ENCODE measurements around the gene MZT2A.
"Not testable (repeated sequence)": the region's sequence is repeated elsewhere in the genome, so short reads cannot be mapped to it uniquely, and the experiment has no call there.

DNA sequence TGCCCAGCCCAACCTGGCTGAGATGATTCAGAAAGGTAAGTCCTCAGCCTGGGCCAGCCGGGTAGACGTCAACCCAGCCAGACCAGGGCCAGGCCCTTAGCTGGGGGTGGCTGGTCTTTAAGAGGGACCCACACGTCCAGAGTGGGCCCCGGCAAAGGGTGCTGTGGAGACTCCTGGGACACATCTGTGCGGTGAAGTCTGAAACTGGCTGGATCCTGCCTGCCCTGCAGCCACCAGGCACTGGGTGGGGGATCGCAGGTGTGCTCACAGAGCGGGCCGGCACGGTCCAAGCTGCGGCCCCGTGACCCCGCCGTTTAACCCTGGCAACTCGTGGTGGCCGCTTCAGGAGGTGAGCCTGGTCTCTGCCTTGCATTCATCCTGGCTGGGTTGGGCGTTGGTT lies 25.7 kb upstream of the MZT2A start:
- TF ChIP-seq POLR2A (IDR thresholded peaks at IDR 0.05): not testable (repeated sequence)
- TF ChIP-seq, protein P1, sequence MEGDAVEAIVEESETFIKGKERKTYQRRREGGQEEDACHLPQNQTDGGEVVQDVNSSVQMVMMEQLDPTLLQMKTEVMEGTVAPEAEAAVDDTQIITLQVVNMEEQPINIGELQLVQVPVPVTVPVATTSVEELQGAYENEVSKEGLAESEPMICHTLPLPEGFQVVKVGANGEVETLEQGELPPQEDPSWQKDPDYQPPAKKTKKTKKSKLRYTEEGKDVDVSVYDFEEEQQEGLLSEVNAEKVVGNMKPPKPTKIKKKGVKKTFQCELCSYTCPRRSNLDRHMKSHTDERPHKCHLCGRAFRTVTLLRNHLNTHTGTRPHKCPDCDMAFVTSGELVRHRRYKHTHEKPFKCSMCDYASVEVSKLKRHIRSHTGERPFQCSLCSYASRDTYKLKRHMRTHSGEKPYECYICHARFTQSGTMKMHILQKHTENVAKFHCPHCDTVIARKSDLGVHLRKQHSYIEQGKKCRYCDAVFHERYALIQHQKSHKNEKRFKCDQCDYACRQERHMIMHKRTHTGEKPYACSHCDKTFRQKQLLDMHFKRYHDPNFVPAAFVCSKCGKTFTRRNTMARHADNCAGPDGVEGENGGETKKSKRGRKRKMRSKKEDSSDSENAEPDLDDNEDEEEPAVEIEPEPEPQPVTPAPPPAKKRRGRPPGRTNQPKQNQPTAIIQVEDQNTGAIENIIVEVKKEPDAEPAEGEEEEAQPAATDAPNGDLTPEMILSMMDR (IDR thresholded peaks at IDR 0.05): not testable (repeated sequence)
